ENCODE results near the gene MBL2.

GRCh38 chr10:52755297-52756062, 17.1 kb downstream of the MBL2 start:
- TF ChIP-seq CTCF (IDR thresholded peaks at IDR 0.05) (no peak), POLR2A (IDR thresholded peaks at IDR 0.05) (no peak)
